Tibial nerve (tissue), 3 donors: Measurements from ENCODE around the gene DNAJC7.

Source experiments
- POLR2A ChIP-seq, 2 donors: fragments of 450-650 bp; IDR thresholded peaks; one replicate each; pipeline ENCODE4 v1.6.1; 2017; ENCODE audit warnings: antibody characterized with exemption in 2 of 2, mild to moderate bottlenecking in 2 of 2, moderate library complexity in 2 of 2
- TF ChIP-seq, protein P1 (sequence below), 5 experiments: fragments of 200-600 bp in 3 of 5; fragments of 450-650 bp in 2 of 5; sonication (generic) in 3 of 5; IDR thresholded peaks; one replicate each; pipeline ENCODE4 v1.5.1; 2016 to 2019; ENCODE audit warnings: antibody characterized with exemption in 5 of 5, mild to moderate bottlenecking in 3 of 5, moderate library complexity in 2 of 5

DNA sequence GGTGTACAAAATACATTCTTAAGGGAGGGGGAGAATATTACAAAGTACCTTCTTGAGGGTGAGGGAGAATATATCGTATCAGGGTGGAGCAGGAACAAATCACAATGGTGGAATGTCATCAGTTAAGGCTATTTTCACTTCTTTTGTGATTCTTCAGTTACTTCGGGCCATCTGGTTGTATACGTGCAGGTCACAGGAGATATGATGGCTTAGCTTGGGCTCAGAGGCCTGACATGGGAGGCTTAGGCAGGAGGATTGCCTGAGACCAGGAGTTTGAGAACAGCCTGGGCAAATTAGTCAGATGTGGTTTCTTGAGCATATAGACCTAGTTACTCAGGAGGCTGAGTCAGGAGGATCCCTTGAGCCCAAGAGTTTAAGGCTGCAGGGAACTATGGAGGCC lies 73.7 kb downstream of the DNAJC7 start:
- TF ChIP-seq, protein P1, sequence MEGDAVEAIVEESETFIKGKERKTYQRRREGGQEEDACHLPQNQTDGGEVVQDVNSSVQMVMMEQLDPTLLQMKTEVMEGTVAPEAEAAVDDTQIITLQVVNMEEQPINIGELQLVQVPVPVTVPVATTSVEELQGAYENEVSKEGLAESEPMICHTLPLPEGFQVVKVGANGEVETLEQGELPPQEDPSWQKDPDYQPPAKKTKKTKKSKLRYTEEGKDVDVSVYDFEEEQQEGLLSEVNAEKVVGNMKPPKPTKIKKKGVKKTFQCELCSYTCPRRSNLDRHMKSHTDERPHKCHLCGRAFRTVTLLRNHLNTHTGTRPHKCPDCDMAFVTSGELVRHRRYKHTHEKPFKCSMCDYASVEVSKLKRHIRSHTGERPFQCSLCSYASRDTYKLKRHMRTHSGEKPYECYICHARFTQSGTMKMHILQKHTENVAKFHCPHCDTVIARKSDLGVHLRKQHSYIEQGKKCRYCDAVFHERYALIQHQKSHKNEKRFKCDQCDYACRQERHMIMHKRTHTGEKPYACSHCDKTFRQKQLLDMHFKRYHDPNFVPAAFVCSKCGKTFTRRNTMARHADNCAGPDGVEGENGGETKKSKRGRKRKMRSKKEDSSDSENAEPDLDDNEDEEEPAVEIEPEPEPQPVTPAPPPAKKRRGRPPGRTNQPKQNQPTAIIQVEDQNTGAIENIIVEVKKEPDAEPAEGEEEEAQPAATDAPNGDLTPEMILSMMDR (IDR thresholded peaks at IDR 0.05), result no peak
- no peak for TF ChIP-seq POLR2A (IDR thresholded peaks at IDR 0.05)
